SJCRH30 (cell line): Measurements from ENCODE around the gene HOXC10. TPM values are rescaled to one million over a fixed set of nuclear protein-coding genes. Genes with fewer than 3 reads are reported as not detected.

Experiments used
- DNase-seq, 2 experiments: peaks; one replicate each; pipeline ENCODE4 v3.0.0-alpha.2; 2015 to 2020
- H3K27ac ChIP-seq: fragments of 250-450 bp; sonication (Bioruptor Pico); 2 replicates; pipeline ENCODE4 v1.5.1; 2020; ENCODE audit warnings: mild to moderate bottlenecking, moderate library complexity
- H3K27me3 ChIP-seq: fragments of 250-450 bp; sonication (Bioruptor Pico); 2 replicates; pipeline ENCODE4 v1.5.1; 2020; ENCODE audit warnings: mild to moderate bottlenecking, moderate library complexity
- H3K36me3 ChIP-seq: fragments of 250-450 bp; sonication (Bioruptor Pico); 2 replicates; pipeline ENCODE4 v1.5.1; 2020; ENCODE audit warnings: mild to moderate bottlenecking, moderate library complexity
- H3K4me1 ChIP-seq: fragments of 250-450 bp; sonication (Bioruptor Pico); 2 replicates; pipeline ENCODE4 v1.5.1; 2020; ENCODE audit warnings: mild to moderate bottlenecking, moderate library complexity
- H3K4me3 ChIP-seq: fragments of 250-450 bp; sonication (Bioruptor Pico); 2 replicates; pipeline ENCODE4 v1.5.1; 2020; ENCODE audit warnings: mild to moderate bottlenecking, moderate library complexity
- H3K9me3 ChIP-seq: fragments of 250-450 bp; sonication (Bioruptor Pico); replicated peaks from 2 replicates; pipeline ENCODE4 v1.5.1; 2020; ENCODE audit warnings: mild to moderate bottlenecking, moderate library complexity
- total RNA-seq: library from RNA; depleted of rRNA; stranded (reverse); fragments of >200 nt; shearing (Covaris generic); gene quantifications from 2 replicates; pipeline ENCODE4 v1.2.3, GENCODE V29; 2014; rRNA removed

Gene HOXC10
- total RNA-seq, 1 experiment from 2014 or later = 0.71 TPM

DNA sequence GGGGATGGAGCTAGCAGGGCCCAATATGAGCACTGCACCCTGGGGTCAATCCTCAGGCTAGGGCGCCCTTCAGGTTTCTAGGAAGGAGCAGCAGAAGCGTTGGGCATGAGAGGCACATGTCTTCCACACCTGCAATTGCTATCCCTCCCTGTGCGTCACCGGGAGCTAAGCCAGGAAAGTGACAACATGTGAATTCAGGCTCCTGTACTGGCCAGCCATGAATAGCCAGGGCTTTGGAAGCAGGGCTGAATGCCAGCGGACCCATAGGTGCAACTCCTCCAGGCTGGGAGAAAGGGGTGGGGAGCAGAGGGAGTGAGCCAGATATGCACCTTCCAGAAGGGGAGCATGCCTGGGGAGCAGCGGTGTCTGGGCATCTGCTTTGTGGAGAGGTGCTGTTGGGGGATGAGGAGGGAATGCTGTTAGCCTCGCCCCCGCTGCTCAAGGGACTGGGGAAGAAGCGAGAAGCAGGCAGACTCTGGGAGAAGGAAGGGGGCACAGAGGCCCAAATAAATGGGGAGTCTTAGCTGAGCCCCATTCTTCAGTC is 54.0 kb downstream of the HOXC10 start:
- peaks cover 41% of the 10 kb centered on the region for H3K4me1 ChIP-seq
- peak overlapping the region; percentile 54 for H3K4me3 ChIP-seq
- no peaks in the 10 kb centered on the region for H3K9me3 ChIP-seq
- H3K27me3 ChIP-seq = no peaks in the 10 kb centered on the region
- H3K36me3 ChIP-seq = no peaks in the 10 kb centered on the region
- DNase-seq = peak in 1 of 2 experiments; percentile 32
- H3K27ac ChIP-seq = no peak overlapping the region

DNA sequence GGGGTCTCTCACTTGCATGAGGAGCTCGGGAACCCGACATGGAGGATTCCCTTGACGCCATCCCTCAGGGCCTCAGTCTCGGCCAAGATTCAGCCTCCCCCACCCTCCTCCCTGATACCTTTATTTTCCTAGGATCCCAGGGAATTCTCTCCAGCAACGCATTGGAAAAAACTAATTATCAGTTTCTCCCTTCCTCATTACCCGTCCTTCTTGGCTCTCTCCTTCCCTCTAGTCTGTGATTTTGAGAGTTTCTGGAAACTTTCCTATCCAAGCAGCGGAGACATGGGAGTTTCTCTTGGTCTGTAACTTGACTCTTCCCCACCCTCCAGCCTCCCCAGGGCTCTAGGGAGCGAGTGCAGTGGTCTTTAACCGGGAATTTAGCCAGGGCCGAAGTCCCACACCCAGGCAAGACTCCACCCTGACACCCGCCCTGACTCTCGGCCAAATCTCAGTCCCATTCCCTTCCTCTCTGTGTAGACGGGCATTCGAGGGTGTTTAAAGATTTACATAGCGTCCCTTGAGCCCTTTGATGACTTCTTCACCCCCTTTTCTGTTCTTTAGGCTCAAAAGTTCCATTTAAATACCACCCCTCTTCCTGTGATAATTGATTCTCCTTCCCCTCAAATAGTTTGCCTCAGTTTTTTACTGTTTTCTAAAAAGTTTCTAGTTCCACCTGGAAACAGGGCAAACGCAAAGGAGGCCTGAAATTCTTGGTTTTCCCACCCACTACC is 54.6 kb downstream of the HOXC10 start:
- H3K27me3 ChIP-seq = no peaks in the 10 kb centered on the region
- H3K4me3 ChIP-seq = peak overlapping the region; percentile 54
- peak; percentile 58 to 69 for DNase-seq
- no peaks in the 10 kb centered on the region for H3K9me3 ChIP-seq
- H3K4me1 ChIP-seq = peaks cover 43% of the 10 kb centered on the region
- no peak overlapping the region for H3K27ac ChIP-seq
- H3K36me3 ChIP-seq = no peaks in the 10 kb centered on the region

Other genes with a start within 250 kb of the HOXC10 start
- not detected in 2 replicates for gene CISTR, start 233.2 kb upstream of the HOXC10 start, total RNA-seq
- 1.9 and 2.4 TPM in 2 replicates for gene HOXC13, start 46.3 kb upstream of the HOXC10 start, total RNA-seq
- not detected in 2 replicates for gene HOXC12, start 30.2 kb upstream of the HOXC10 start, total RNA-seq
- gene HOXC11, start 12.0 kb upstream of the HOXC10 start, total RNA-seq = 1.1 and 1.2 TPM in 2 replicates
- gene HOTAIR, start 10.2 kb upstream of the HOXC10 start, total RNA-seq = 1.0 and 1.5 TPM in 2 replicates
- 5.6 and 7.1 TPM in 2 replicates for gene HOXC9, start 15.0 kb downstream of the HOXC10 start, total RNA-seq
- 0.05 TPM in 1 of 2 replicates, not detected in the other for gene HOXC8, start 23.8 kb downstream of the HOXC10 start, total RNA-seq
- gene HOXC6, start 43.3 kb downstream of the HOXC10 start, total RNA-seq = 1.3 and 2.2 TPM in 2 replicates
- gene HOXC5, start 47.9 kb downstream of the HOXC10 start, total RNA-seq = not detected in 2 replicates
- gene HOXC4, start 68.7 kb downstream of the HOXC10 start, total RNA-seq = 4.7 and 6.3 TPM in 2 replicates
- gene SMUG1, start 203.8 kb downstream of the HOXC10 start, total RNA-seq = 25.9 and 30.1 TPM in 2 replicates